ENCODE data around the gene GRAMD1A. TPM values are rescaled to one million over a fixed set of nuclear protein-coding genes. Genes with fewer than 3 reads are reported as not detected.

The GRAMD1A gene
- total and polyA plus RNA-seq, 9 of the 15 experiments (the other 6 are each of a cell fraction or from before 2014, with no cell fraction given): 1.4 to 63.8 (median 38.5) TPM

DNA sequence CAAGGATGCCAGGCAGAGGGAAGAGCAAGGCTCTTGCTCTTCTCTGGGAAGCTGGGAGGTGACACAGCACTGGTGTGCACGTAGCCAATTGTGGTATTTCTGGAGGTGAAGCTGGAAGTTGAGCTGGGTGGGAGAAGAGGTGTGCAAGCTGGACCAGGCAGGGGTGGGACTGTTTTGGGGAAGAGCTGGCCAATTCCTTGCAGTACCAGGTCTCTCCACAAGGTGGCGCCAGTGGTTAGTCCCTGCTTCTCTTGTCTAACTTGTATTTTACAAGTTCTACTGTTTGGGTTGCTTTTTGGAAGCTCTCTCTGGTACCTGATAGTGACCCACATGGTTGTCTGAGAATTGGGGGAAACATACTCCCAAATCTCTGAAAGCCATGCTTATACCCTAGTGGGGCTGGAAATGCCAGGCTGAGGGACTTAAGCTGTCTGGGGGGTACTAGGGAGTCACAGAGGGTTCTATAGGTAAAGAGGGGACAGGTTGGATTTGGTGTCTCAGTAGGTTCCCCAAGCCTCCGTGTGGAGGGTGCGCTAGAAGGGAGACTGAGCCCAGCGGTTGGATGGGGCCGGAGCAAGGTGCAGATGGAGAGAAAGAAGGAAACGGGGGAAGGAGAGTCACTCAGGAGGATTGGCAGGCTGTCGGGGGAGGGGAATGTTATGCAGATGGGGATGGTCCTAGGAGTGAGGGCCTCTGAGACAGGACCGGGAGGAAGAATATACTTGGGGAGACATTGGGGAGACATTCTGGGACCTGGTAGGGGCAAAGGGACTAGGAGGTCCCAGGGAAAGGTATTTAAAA lies 44.4 kb downstream of the GRAMD1A start:
- H3K36me3 ChIP-seq (ENCODE audit: control insufficient read depth, insufficient read depth, low read length): no peaks in the 10 kb centered on the region
- H3K4me1 ChIP-seq (replicated peaks in 1 of 2; ENCODE audit: control insufficient read depth in 2 of 2, insufficient read depth in 2 of 2, low read length in 2 of 2): peaks cover 21 to 40% of the 10 kb centered on the region in 2 experiments
- H3K27me3 ChIP-seq (ENCODE audit: control insufficient read depth in 2 of 2, insufficient read depth in 2 of 2, low read length in 2 of 2): 0 out of 5 replicates have a peak, but pooled peaks cover 0 to 4% of the 10 kb centered on the region in 2 experiments
- H3K9ac ChIP-seq (ENCODE audit: insufficient read depth in 1 of 2, low read depth in 2 of 2, low read length in 2 of 2): no peak overlapping the region
- ChIA-PET CTCF (ENCODE audit: low intra/inter-chr PET ratio) (interaction anchor here (1.4 to 2.0 kb wide), 3 partner anchors 23 to 91 kb away, joined by 5 to 13 read pairs (median 5); partner anchors contain the start of gene LGI4), POLR2A (interaction anchor here (0.8 to 1.3 kb wide), 4 partner anchors 13 to 49 kb away, joined by 3 to 8 read pairs (median 4); no protein-coding TSS in a partner anchor)
- ATAC-seq (no peak), DNase-seq (ENCODE audit: extremely low read depth in 1 of 4, low spot score in 3 of 4) (peak; percentile 74 to 80 (median 77)), FAIRE-seq (peak; percentile 93)
- no peak overlapping the region for H3K4me2 ChIP-seq (ENCODE audit: insufficient read depth, low read length)
- no peak overlapping the region for H3K4me3 ChIP-seq
- no peaks in the 10 kb centered on the region for H4K20me1 ChIP-seq (replicated peaks; ENCODE audit: control insufficient read depth, insufficient read depth, low read length)
- no peak overlapping the region for H2AFZ ChIP-seq (ENCODE audit: low read depth, low read length)
- no peaks in the 10 kb centered on the region for H3K79me2 ChIP-seq (ENCODE audit: control insufficient read depth, insufficient read depth, low read length)
- H3K9me1 ChIP-seq (ENCODE audit: control insufficient read depth, insufficient read depth, low read length): no peaks in the 10 kb centered on the region
- BruUV-seq (replicated peaks): no TSS peak
- H3K9me3 ChIP-seq (replicated peaks; ENCODE audit: control insufficient read depth, insufficient read depth, low read depth, low read length): no peaks in the 10 kb centered on the region
- H3K27ac ChIP-seq (ENCODE audit: extremely low read depth, low read depth, low read length): no peak overlapping the region
- intact Hi-C loops (cut with micrococcal nuclease) (loop anchor here (2.0 to 10.0 kb wide), 2 partner anchors 50 to 72 kb away; no protein-coding TSS in a partner anchor), in situ Hi-C loops (cut with MboI) (no loop called here)
- WGBS (ENCODE audit: insufficient coverage, low coverage, missing lambda C conversion rate): 26% methylated on average over 7 of the region's 9 CpGs
- TF ChIP-seq BHLHE40 (IDR thresholded peaks at IDR 0.05; ENCODE audit: low read length): no peak; the same call in 1 of the 2 replicates
- peak; percentile 65 for TF ChIP-seq ZFP36 (IDR thresholded peaks at IDR 0.05; ENCODE audit: low read depth, low read length, partially characterized antibody)
- TF ChIP-seq XRCC4 (IDR thresholded peaks at IDR 0.05; ENCODE audit: extremely low read depth, insufficient read depth, insufficient read length): no peak
- no peak for TF ChIP-seq TAF15 (IDR thresholded peaks at IDR 0.05; ENCODE audit: low read depth, low read length)
- TF ChIP-seq, protein P1, sequence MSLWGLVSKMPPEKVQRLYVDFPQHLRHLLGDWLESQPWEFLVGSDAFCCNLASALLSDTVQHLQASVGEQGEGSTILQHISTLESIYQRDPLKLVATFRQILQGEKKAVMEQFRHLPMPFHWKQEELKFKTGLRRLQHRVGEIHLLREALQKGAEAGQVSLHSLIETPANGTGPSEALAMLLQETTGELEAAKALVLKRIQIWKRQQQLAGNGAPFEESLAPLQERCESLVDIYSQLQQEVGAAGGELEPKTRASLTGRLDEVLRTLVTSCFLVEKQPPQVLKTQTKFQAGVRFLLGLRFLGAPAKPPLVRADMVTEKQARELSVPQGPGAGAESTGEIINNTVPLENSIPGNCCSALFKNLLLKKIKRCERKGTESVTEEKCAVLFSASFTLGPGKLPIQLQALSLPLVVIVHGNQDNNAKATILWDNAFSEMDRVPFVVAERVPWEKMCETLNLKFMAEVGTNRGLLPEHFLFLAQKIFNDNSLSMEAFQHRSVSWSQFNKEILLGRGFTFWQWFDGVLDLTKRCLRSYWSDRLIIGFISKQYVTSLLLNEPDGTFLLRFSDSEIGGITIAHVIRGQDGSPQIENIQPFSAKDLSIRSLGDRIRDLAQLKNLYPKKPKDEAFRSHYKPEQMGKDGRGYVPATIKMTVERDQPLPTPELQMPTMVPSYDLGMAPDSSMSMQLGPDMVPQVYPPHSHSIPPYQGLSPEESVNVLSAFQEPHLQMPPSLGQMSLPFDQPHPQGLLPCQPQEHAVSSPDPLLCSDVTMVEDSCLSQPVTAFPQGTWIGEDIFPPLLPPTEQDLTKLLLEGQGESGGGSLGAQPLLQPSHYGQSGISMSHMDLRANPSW (CRISPR knock-in tag; IDR thresholded peaks at IDR 0.05): no peak
- TF ChIP-seq NFXL1 (CRISPR knock-in tag; IDR thresholded peaks at IDR 0.05): no peak
- peak; percentile 83 for TF ChIP-seq RBM25 (IDR thresholded peaks at IDR 0.05; ENCODE audit: low read depth, low read length, severe bottlenecking)
- TF ChIP-seq, protein P2, sequence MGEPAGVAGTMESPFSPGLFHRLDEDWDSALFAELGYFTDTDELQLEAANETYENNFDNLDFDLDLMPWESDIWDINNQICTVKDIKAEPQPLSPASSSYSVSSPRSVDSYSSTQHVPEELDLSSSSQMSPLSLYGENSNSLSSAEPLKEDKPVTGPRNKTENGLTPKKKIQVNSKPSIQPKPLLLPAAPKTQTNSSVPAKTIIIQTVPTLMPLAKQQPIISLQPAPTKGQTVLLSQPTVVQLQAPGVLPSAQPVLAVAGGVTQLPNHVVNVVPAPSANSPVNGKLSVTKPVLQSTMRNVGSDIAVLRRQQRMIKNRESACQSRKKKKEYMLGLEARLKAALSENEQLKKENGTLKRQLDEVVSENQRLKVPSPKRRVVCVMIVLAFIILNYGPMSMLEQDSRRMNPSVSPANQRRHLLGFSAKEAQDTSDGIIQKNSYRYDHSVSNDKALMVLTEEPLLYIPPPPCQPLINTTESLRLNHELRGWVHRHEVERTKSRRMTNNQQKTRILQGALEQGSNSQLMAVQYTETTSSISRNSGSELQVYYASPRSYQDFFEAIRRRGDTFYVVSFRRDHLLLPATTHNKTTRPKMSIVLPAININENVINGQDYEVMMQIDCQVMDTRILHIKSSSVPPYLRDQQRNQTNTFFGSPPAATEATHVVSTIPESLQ (CRISPR knock-in tag; IDR thresholded peaks at IDR 0.05): no peak
- no peak for TF ChIP-seq ZNF766 (CRISPR knock-in tag; conservative IDR thresholded peaks at IDR 0.05)
- TF ChIP-seq, protein P3, sequence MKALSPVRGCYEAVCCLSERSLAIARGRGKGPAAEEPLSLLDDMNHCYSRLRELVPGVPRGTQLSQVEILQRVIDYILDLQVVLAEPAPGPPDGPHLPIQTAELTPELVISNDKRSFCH (CRISPR knock-in tag; IDR thresholded peaks at IDR 0.05): no peak
- TF ChIP-seq, protein P3 (tag; IDR thresholded peaks at IDR 0.05): no peak
- no peak for TF ChIP-seq CC2D1A (IDR thresholded peaks at IDR 0.05)
- TF ChIP-seq, protein P4, sequence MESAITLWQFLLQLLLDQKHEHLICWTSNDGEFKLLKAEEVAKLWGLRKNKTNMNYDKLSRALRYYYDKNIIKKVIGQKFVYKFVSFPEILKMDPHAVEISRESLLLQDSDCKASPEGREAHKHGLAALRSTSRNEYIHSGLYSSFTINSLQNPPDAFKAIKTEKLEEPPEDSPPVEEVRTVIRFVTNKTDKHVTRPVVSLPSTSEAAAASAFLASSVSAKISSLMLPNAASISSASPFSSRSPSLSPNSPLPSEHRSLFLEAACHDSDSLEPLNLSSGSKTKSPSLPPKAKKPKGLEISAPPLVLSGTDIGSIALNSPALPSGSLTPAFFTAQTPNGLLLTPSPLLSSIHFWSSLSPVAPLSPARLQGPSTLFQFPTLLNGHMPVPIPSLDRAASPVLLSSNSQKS (CRISPR knock-in tag; IDR thresholded peaks at IDR 0.05): no peak
